ENCODE results near the gene LRRC3.

DNA sequence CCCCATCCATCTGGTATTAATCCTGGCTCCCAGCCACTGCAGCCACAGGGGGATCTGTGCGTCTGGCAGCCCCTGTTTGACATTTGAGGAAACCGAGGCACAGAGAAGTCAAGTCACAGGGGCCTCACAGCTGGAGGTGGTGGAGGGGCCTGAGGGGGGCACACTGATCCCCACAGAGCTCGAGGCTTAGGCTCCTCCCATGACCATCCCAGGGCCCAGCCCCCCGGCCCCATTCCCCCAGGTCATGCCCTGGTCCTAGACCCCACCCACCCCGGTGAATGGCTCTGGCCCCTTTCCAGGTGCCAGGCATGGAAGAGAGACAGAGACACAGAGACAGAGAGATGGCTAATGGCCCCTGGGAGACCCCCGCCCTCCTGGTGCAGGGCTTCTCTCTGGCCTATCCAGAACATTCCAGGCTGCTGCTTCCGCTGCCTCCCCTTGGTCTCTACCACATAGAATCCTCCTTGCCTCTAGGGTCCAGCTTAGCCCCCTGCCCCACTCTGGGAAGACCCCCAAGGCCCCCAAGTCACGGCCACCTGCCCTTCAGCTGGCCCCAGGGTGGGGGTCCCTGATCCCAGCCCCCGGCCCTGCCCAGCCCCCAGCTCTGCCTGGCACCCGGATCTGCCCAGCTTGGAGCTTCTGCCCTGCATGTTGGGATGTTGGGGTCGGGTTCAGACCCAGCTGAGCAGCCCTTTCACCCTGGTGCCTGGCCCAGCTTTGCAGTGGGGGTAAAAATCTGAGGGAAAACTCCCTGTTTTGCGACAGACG, 29.2 kb upstream of the LRRC3 start:
- no peak for TF ChIP-seq FOXA1 (IDR thresholded peaks at IDR 0.05)
- TF ChIP-seq SP1 (IDR thresholded peaks at IDR 0.05): no peak
- TF ChIP-seq TARDBP (IDR thresholded peaks at IDR 0.05): no peak
- TF ChIP-seq ZNF384 (IDR thresholded peaks at IDR 0.05): no peak
- TF ChIP-seq, protein P1, sequence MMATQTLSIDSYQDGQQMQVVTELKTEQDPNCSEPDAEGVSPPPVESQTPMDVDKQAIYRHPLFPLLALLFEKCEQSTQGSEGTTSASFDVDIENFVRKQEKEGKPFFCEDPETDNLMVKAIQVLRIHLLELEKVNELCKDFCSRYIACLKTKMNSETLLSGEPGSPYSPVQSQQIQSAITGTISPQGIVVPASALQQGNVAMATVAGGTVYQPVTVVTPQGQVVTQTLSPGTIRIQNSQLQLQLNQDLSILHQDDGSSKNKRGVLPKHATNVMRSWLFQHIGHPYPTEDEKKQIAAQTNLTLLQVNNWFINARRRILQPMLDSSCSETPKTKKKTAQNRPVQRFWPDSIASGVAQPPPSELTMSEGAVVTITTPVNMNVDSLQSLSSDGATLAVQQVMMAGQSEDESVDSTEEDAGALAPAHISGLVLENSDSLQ (IDR thresholded peaks at IDR 0.05): no peak
- TF ChIP-seq ELF4 (IDR thresholded peaks at IDR 0.05): no peak
- no peak for TF ChIP-seq HDGF (IDR thresholded peaks at IDR 0.05; ENCODE audit: borderline replicate concordance)
- no peak for TF ChIP-seq FOXK2 (IDR thresholded peaks at IDR 0.05)
- TF ChIP-seq SUZ12 (IDR thresholded peaks at IDR 0.05): no peak
- no peak for TF ChIP-seq FOXM1 (IDR thresholded peaks at IDR 0.05; ENCODE audit: borderline replicate concordance)
- no peak for TF ChIP-seq BHLHE40 (IDR thresholded peaks at IDR 0.05; ENCODE audit: borderline replicate concordance)
- TF ChIP-seq ARNT (IDR thresholded peaks at IDR 0.05): no peak
- TF ChIP-seq L3MBTL2 (conservative IDR thresholded peaks at IDR 0.05): no peak
- TF ChIP-seq LEF1 (IDR thresholded peaks at IDR 0.05; ENCODE audit: borderline replicate concordance): no peak
